Osteocyte (in vitro differentiated cells): ENCODE measurements around the gene VCL. TPM values are rescaled to one million over a fixed set of nuclear protein-coding genes. Genes with fewer than 3 reads are reported as not detected.

Experiments
- DNase-seq: peaks from one replicate; pipeline ENCODE4 v3.0.0; 2021; ENCODE audit warnings: mixed read lengths; ENCODE audit not compliant: unreplicated experiment; ENCODE audit errors: extremely low spot score
- H3K27ac Mint-ChIP-seq: one replicate; pipeline ENCODE4 v1.8.0; 2021; ENCODE audit warnings: mild to moderate bottlenecking, mixed read lengths; ENCODE audit not compliant: unreplicated experiment
- H3K27me3 Mint-ChIP-seq: one replicate; pipeline ENCODE4 v1.8.0; 2021; ENCODE audit warnings: mixed read lengths; ENCODE audit not compliant: unreplicated experiment
- H3K36me3 Mint-ChIP-seq: one replicate; pipeline ENCODE4 v1.8.0; 2021; ENCODE audit warnings: mixed read lengths; ENCODE audit not compliant: unreplicated experiment
- H3K4me1 Mint-ChIP-seq: one replicate; pipeline ENCODE4 v1.8.0; 2021; ENCODE audit warnings: mixed read lengths; ENCODE audit not compliant: unreplicated experiment
- H3K4me3 Mint-ChIP-seq: one replicate; pipeline ENCODE4 v1.8.0; 2021; ENCODE audit warnings: mild to moderate bottlenecking, moderate library complexity, mixed read lengths; ENCODE audit not compliant: unreplicated experiment
- H3K9me3 Mint-ChIP-seq: one replicate; pipeline ENCODE4 v1.8.0; 2021; ENCODE audit warnings: mixed read lengths; ENCODE audit not compliant: unreplicated experiment
- CTCF ChIP-seq: fragments of 200-600 bp; sonication (generic); IDR thresholded peaks from 2 replicates; pipeline ENCODE4 v1.5.0; 2021; ENCODE audit warnings: antibody characterized with exemption, mild to moderate bottlenecking, moderate library complexity
- total RNA-seq: library from RNA; stranded (reverse); gene quantifications from 2 replicates; pipeline ENCODE4 v1.2.1, GENCODE V29; 2021

The VCL gene
- total RNA-seq, 1 donor from 2014 or later, result 338 TPM

- no peak for DNase-seq
- peaks cover 50% of the 10 kb centered on the region for H3K4me1 Mint-ChIP-seq
- no peaks in the 10 kb centered on the region for H3K9me3 Mint-ChIP-seq
These were observed 167.6 kb downstream of the VCL start for GRCh38 chr10:74165530-74165901.

GRCh38 chr10:74167443-74167842 is 169.5 kb downstream of the VCL start:
- peaks cover 52% of the 10 kb centered on the region for H3K4me1 Mint-ChIP-seq
- no peak for DNase-seq
- no peak overlapping the region for H3K27ac Mint-ChIP-seq
- TF ChIP-seq CTCF, result no peak
- no peaks in the 10 kb centered on the region for H3K36me3 Mint-ChIP-seq
- no peaks in the 10 kb centered on the region for H3K9me3 Mint-ChIP-seq
- H3K4me3 Mint-ChIP-seq, result no peak overlapping the region
- no peaks in the 10 kb centered on the region for H3K27me3 Mint-ChIP-seq

More at GRCh38 chr10:74165530-74165901, 167.6 kb downstream of the VCL start:
- Mint-ChIP-seq H3K27me3 (no peaks in the 10 kb centered on the region), H3K27ac (peak overlapping the region; percentile 87), H3K36me3 (no peaks in the 10 kb centered on the region), H3K4me3 (no peak overlapping the region)
- TF ChIP-seq CTCF, result no peak

Other genes with a start within 250 kb of the VCL start
- 19.9 and 22.3 TPM in 2 replicates for gene CHCHD1, start 216.1 kb upstream of the VCL start, total RNA-seq
- 164 and 186 TPM in 2 replicates for gene ZSWIM8, start 212.5 kb upstream of the VCL start, total RNA-seq
- 32.2 and 39.1 TPM in 2 replicates for gene NDST2, start 186.5 kb upstream of the VCL start, total RNA-seq
- 37.6 and 38.2 TPM in 2 replicates for gene CAMK2G, start 123.6 kb upstream of the VCL start, total RNA-seq
- 112 and 118 TPM in 2 replicates for gene PLAU, start 87.0 kb upstream of the VCL start, total RNA-seq
- gene AP3M1, start 152.7 kb downstream of the VCL start, total RNA-seq, result 39.6 and 41.7 TPM in 2 replicates
- 47.0 and 50.0 TPM in 2 replicates for gene ADK, start 153.1 kb downstream of the VCL start, total RNA-seq